HG02763 (cell line): Measurements from ENCODE around the gene CREB3.

Source experiments
- ATAC-seq: cut with Tn5 transposase; IDR thresholded peaks from one replicate; pipeline ENCODE4 v1.9.1; 2021; ENCODE audit warnings: mild to moderate bottlenecking, moderate library complexity; ENCODE audit not compliant: unreplicated experiment

Gene CREB3

DNA sequence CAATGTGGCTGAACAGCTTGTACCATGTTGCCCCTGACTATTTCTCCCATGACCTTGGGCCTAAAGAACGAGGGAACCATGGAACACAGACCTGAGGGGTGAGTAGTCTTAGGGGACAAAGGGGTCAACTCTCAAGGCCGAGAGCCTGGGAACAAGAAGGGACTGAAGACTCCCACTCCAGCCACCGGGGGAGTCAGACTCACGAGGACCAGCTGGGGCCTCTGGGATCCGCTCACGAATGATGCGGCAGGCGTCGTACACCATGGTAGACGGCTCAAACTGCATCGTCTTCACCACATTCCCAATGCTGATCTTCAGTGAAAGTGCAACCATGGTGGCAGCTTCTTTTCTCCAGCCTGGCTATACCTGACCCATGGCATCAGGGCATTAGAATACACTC lies 7.1 kb upstream of the CREB3 start:
- ATAC-seq: no peak

GRCh38 chr9:35726931-35727330 lies 5.5 kb upstream of the CREB3 start:
- ATAC-seq: no peak

DNA sequence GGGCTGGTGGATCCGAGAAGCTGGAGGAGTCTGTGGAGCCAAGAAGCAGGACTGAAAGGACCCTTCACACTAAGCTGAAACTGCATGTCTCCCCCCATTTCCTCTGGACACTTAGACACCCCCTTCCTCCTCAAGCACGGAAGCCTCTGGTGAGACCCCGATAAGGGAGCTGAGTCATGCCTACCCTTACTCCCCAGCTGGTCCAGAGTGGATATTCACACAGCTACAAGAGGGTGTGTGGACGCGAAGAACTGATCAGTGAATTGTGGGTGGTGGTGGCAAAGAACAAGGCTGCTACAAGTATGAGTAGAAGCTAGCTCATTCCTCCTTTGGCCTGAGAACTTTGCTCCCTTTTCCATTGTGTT lies 4.8 kb upstream of the CREB3 start:
- ATAC-seq: no peak

GRCh38 chr9:35728041-35728971 lies 4.2 kb upstream of the CREB3 start:
- ATAC-seq: no peak

DNA sequence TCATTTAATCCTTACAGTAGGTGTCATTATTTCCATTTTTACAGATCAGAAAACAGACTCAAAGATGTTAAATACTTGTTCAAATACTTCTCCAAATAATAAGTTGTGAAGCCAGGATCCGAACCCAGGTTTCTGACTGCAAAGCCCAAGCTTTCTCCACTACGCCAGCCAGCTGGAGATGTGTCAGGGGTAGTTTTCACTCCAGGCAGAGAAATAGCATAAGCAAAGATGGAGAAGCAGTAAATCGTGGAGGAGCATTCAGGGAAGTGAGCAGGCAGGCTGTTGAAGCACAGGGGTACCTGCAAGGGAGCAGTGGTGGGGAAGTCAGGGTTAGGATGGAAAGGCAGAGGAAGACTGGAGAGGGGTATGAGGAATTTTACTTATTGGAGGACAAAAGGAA lies 3.4 kb upstream of the CREB3 start:
- no peak for ATAC-seq

- ATAC-seq: no peak
Observed at GRCh38 chr9:35729700-35730485, 2.6 kb upstream of the CREB3 start.

- ATAC-seq: no peak
Observed at GRCh38 chr9:35730486-35730854, 2.0 kb upstream of the CREB3 start.

DNA sequence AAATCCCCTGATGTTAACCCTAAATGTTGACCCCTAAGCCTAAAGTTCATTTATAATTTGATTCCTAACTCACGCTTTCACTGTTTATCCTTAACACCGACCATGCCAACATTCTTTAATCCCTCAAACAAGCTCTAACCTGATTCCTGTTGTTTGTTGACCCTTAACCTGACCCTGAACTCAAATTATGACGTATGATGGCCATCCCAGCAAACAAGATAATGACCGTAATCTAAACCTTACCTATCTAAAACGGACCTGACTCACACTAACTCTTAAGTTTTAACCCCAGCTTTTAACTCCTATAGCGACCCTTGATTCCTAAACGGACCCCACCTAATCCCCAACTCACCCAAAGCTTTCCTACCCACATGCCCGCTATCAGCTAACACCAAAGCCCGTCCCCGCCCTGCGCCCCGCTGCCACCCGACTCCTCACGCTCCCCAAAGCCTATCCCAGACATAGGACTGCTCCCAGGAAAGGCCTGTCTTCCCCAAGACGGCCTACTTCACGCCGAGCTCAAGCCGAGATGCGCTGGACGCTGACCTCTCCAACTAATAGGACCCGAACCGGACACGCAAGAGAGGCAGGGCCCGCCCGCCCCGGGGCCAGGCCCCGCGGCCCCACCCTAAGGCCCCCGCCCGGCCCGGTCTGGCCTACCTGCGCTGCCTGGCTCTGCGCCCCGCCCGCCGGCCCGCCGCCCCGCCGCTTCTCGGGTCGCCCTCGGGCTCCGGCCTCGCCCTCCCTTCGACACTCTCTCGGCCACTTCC lies 866 bp upstream of the CREB3 start:
- ATAC-seq: no peak

DNA sequence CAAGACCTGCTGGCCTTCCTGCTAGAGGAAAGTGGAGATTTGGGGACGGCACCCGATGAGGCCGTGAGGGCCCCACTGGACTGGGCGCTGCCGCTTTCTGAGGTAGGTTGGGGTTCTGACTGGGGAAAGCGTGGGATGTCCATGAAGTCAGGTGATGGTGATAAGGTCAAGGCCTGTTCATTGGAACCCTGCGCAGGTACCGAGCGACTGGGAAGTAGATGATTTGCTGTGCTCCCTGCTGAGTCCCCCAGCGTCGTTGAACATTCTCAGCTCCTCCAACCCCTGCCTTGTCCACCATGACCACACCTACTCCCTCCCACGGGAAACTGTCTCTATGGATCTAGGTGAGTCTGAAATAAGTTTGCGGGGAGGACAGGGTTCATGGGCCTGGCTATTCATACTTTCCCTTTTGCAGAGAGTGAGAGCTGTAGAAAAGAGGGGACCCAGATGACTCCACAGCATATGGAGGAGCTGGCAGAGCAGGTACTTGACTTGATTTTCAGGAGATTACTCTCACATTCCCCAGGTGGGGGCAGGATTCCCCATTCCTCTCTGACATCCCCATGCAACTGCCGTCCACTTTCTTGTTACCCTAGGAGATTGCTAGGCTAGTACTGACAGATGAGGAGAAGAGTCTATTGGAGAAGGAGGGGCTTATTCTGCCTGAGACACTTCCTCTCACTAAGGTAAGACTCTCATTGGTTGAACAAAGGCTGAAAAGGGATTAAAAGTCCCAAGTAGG lies 505 bp downstream of the CREB3 start:
- no peak for ATAC-seq

GRCh38 chr9:35734096-35734495 lies 1.6 kb downstream of the CREB3 start:
- no peak for ATAC-seq

DNA sequence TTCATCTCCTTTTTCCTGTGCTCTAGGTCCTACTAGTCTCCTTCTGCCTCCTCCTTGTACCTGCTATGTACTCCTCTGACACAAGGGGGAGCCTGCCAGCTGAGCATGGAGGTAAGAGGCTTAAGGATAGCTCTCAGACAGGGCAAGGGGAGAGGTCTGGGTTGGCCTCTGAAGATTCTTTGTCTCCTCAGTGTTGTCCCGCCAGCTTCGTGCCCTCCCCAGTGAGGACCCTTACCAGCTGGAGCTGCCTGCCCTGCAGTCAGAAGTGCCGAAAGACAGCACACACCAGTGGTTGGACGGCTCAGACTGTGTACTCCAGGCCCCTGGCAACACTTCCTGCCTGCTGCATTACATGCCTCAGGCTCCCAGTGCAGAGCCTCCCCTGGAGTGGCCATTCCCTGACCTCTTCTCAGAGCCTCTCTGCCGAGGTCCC lies 3.8 kb downstream of the CREB3 start:
- no peak for ATAC-seq

GRCh38 chr9:35737143-35737542 lies 4.7 kb downstream of the CREB3 start:
- no peak for ATAC-seq

DNA sequence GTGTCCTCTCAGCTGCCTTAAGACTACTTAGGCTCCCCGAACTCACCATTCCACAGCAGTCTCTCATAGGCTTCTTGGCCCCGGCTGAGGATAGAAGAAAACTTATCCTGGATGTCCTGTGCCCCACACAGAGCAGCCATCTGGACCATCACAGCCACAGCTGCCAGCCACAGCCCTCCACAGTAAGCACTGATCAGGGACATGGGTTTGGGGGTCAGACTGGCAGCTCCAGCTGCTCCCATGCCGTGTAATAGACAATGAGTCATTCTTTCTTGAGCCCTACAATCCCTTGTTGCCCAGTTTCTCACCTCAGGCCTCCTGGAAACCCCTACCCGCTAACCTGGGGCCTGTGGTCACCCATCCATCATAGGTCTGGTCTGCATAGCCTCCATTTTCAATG lies 5.7 kb downstream of the CREB3 start:
- ATAC-seq: no peak

DNA sequence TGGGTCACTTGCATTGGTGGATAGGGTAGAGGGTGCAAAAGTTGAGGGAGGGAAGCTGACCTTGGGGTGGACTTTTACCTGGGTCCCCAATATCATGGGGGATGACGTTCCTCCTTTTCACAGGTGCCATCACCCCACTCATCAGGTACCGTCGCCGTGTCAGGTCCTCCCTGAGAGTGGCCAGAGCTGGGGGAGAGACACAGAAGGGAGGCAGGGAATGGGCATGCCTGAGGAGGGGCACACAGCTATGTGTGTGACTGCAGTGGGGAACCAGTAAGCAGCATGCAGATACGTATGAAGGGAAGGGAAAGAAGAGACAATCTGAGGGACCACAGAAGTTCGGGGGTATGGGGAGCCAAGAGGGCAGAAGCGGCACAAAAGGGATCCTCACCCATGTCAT lies 6.5 kb downstream of the CREB3 start:
- no peak for ATAC-seq

DNA sequence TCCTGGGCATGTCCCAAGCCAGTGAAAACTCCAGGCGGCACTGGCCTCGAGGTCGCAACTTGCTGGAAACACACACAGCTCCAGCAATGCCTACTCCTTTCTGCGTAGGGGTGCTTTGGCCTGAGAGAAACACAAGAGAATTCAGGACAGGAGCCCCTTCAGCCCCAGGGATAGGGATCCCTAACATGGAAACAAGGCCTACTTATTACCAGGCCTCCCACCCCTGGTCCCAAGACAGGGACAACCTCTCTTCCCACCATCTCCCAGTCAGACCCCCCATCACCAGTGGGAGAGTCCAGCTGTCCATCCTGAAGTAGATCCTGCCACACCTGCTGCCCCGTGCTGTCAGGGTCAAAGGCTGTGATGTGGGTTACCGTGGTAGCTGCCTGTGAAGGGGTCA lies 7.8 kb downstream of the CREB3 start:
- ATAC-seq: no peak

DNA sequence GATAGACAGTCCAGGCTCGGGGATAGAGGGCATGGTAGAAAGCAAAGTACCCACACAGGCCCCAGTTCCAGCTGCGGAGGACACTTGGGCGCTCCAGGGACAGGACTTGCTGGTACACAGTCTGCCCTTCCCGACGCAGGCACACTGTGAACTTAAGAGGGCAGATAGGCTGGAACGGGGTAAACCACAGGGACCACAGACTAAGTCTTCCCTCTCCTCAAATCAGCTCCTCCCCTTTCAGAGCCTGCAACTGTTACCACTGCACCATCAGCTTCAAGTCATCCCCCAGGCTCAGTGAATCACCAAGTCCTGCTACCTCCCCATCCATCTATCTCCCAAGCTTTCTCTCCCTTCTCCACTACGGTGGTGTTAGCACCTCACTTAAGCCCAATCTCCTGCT lies 9.3 kb downstream of the CREB3 start:
- ATAC-seq: no peak

GRCh38 chr9:35743452-35743851 lies 11.0 kb downstream of the CREB3 start:
- ATAC-seq: no peak

DNA sequence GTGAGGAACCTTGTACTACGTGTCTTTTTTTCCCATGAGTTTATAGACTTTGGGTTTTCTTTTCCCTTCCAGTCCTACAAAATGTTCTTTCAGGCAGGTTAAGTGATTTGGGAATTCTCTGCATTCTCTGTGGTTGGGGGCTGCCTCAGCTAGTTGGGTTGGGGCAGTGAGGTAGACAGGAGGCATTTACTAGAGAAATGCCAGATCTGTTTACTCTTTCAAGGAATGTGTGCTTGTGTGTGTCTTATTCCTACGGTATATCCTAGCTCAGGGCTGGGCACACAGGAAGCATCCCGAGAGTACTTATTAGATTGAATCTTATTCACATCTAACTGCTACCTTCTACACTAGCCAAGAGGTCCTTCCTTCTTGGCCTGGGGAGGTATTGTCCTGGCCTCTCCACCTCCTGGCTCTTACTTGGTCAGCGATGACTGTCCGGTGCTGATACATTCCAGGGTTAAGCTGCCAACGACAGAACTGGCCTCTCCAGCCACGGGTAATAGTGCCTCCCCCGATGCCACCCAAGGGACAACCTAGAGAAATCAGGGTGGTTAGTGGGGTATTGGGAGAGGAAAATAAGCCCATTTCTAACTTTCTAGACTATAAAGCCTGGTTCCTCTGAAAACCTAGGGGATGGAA lies 11.5 kb downstream of the CREB3 start:
- ATAC-seq: no peak

DNA sequence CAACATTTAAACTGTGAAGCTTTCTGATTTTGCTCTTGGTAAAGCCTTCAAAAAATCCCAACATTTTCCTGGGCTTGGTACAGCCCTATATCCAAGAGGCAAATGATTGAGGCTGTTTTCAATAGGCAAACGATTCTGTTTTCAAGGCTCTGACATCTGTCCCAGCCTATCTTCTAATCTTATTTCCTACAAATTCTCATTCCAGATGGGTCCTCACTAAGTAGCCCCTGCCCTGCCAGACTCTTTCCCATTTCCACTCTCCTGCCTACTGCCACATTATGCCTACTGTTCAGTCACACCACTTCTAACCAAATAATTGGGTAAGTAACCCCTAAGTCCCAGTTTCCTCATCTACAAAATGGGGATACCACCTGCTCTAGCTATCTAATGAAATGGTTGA lies 13.1 kb downstream of the CREB3 start:
- ATAC-seq: no peak

- ATAC-seq: no peak
Observed at GRCh38 chr9:35746583-35746982, 14.1 kb downstream of the CREB3 start.
